Fibroblast of skin of left quadriceps (primary cell): Measurements from ENCODE around the gene CAV3.

Source experiments
- DNase-seq, 2 experiments: peaks; one replicate each; pipeline ENCODE4 v3.0.0-alpha.2; 2013; ENCODE audit warnings: low read depth in 2 of 2

CAV3 gene

GRCh38 chr3:8734908-8735307, 1.3 kb downstream of the CAV3 start:
- no peak for DNase-seq

GRCh38 chr3:8736436-8736835, 2.8 kb downstream of the CAV3 start:
- no peak for DNase-seq

GRCh38 chr3:8737301-8737700, 3.7 kb downstream of the CAV3 start:
- no peak for DNase-seq

- no peak for DNase-seq
Measured at GRCh38 chr3:8737823-8738222, 4.2 kb downstream of the CAV3 start.

- no peak for DNase-seq
Measured at GRCh38 chr3:8738639-8739038, 5.0 kb downstream of the CAV3 start.

- DNase-seq: peak; percentile 20 to 22
Measured at GRCh38 chr3:8739757-8740504, 6.3 kb downstream of the CAV3 start.

GRCh38 chr3:8741581-8742261, 8.1 kb downstream of the CAV3 start:
- DNase-seq: peak; percentile 75 to 78

DNA sequence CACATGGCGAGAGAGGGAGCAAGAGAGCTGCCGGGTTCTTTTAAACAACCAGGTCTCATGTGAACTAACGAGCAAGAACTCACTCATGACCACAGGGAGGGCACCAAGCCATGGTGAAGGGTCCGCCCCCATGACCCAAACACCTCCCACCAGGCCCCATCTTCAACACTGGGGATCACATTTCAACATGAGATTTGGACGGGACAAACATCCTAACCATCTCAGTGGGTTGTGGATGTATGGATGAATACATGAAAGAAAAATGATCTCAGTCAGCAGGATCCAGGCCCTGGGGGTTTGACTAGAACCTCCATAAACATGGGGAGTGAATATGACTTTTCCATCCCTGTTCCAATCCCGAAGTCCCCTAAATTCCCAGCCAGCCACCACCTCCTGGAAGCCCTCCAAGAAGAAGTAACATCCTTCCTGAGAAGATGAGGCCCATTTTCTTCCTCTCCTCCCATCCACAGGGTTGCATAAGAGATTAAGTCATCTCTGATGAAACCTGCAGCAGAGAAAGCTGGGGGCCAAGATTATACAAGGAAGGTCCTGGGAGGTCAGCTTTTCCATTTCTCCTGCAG, 9.5 kb downstream of the CAV3 start:
- peak; percentile 47 to 53 for DNase-seq

DNA sequence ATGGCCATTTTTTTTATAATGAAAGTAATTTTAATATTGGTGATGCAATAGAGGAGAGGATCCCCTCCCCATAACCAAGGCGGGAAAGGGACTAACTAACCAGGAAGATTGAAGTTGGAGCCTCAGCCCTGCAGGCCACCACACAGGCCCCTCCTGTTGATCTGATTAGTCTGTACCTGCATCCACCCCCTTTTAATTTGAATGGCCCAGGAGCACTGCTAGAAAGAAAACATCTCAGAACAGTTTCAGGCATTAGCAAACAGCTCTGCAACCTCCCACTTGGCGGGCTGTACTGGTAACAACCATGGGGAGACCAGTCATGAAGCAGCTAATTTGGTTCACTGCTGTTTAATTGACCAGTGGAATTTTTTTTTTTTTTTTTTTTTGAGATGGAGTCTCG, 10.3 kb downstream of the CAV3 start:
- no peak for DNase-seq

GRCh38 chr3:8745619-8746370, 12.2 kb downstream of the CAV3 start:
- DNase-seq: no peak

DNA sequence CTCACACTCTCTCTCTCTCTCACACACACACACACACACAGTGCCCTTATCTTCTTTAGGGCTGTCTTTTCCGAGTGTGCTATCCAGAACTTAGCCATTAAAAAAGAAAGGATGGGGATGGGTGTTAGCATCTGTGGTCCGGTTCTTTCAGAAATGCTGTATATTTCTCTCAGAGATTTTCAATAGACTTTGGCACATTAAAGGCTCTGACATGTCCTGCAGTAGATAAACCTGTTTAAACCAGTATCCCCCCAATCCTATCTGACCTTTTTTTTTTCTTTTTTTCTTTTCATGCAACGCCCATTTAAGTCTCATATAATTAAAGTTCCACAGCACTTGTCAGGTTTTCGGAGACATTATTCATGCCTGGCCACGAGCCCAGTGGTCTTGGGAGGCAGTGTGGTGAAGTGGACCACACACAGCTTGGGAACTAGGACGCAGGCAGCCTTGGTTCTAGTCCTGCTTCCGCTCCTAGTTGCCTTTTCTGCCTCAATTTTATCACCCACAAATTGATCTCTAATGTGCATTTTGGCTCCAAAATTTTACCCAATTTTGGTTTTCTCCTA, 13.3 kb downstream of the CAV3 start:
- DNase-seq: no peak

DNA sequence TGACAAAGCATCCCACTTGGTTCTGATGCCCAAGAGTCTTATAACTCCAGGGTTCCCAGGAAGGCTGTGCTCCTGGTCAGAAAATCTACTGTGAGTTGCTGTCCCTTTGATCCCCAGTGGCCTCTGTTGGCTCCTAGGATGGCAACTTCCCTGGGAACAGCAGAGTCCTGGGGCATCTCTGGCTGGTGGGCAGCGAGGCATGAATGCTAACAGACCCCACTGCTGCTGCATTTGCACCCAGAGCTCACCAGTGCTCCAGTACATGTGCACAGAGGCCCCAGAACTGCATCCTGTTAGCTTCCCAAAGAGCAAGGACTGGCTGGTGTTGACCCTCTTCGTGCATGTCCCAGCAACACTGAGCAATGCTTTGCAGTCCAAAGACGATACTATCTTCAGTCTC, 15.7 kb downstream of the CAV3 start:
- DNase-seq: no peak

DNA sequence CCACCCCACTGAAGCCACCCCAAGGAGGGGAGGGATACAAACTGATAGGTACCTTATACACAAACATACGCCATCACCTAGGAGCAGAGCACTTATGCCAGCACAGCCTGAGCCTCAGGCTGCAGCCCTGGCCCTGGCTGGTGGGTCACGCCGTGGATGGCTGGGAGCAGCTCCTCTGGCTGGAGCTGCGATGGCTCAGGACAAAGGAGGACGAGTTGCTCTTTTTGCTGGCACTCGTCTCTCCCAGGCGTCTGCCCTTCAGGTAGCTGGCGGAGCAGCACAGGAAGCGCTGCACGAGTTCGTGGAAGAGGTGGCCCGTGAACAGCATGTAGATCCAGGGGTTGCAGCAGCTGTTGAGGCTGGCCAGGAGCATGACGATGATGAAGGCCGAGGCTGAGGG, 19.2 kb downstream of the CAV3 start:
- DNase-seq: no peak

GRCh38 chr3:8755097-8755496, 21.5 kb downstream of the CAV3 start:
- DNase-seq: no peak

DNA sequence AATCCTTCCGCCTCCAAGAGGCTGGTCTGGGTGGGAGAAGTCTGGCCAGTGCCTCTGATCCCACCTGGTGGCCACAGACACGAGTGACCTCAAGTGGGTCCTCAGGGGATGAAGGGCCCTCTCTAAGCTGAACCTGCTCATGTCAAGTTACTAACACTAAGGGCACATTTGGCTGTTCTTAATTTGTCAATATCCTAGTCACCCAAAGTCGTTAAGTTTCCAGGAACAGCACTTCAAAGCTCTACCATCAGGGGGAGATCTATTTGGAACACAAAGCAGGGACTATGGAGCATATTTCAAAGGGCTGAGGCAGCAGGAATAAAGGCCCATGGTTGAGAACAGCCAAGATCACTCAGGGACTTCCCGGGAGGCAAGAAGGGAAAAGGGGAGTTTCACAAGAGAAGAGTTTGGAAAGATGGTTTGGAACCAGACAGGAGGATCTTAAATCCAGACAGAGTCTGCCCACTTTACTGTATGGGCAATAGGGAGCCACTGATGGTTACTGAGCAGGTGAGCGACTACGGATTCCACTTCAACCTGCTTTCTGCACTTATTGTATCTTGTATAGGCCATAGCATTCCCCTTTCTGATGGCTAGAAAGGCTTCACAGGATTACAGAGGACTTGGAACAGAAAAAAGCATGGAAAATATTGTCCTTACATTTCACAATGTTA, 22.1 kb downstream of the CAV3 start:
- DNase-seq: no peak

DNA sequence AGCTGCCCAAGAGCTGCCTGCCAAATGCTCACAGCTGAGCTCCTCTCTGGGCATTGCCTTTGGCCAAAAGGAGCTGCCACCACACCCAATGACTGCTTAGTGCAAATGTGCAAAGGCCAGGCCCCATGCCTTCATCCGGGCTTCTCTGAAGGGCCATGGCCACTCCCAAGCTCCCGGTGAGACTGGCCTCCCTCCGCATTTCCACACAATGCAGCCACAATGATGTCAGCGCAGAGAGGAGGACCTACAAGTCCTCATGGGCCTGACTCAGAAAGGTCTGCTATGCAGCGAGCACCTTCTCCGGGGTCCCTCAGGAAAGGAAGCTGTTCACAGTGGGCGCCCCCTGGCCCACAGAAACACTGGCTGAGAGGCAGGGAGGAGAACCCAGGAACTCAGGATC, 23.1 kb downstream of the CAV3 start:
- DNase-seq: no peak

DNA sequence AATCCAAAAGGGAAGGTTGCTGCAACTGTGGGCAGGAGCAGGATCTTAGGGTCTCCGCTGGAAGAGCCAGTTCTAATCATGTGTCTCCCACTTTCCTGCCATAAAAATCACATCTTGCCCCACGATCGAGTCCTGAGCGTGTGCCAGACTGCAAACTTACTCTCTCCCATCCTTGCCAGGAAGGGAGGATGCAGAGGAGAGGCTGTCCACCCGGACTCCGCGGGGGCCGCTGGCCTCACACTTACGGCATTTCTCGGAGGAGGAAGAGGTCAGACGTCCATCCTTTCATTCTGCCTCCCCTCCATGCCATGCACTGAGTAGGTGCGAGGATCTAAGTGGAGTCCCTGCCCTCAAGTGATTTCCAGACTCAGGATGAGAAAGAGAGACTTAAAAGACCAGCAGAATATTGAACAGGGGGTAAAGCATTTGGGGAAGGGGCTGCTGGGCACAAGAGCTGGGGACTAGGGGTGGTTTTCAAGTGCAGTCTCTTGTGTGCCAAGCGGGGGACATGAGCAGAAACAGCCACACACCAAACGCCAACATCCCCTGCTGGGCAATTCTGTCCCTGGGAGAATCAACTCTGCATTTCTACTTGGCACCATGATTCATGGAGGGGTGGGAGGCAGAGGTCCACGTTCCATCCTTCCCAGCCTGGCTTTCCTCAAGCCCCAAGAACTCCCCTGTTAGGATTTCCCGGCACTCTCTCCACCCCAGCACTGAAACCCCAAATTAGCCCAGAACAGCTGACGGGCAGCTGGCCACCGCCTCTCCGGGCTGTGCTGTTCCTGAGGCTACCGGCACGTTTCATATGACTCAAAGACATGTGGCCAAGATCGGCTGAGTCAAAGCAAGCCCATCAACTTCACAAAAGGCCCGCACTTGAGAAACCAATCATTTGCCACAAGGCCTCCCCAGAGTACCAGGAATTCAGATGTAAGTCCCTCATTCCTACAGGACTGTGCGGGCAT, 24.2 kb downstream of the CAV3 start:
- DNase-seq: peak; percentile 48 to 59

- DNase-seq: no peak
Measured at GRCh38 chr3:8759038-8759707, 25.6 kb downstream of the CAV3 start.

GRCh38 chr3:8760091-8760490, 26.5 kb downstream of the CAV3 start:
- DNase-seq: no peak

- DNase-seq: no peak
Measured at GRCh38 chr3:8760506-8760905, 26.9 kb downstream of the CAV3 start.
